NCI-H2029 treated with DMSO at 0.1 percent for 48 hours (cell line): ENCODE measurements around the gene RAET1E.
"Not testable (repeated sequence)": the region's sequence is repeated elsewhere in the genome, so short reads cannot be mapped to it uniquely, and the experiment has no call there.

Source experiments
- DNase-seq: peaks from one replicate; lab custom pipeline; 2025; lab: John Stamatoyannopoulos, UW

The RAET1E gene, protein sequence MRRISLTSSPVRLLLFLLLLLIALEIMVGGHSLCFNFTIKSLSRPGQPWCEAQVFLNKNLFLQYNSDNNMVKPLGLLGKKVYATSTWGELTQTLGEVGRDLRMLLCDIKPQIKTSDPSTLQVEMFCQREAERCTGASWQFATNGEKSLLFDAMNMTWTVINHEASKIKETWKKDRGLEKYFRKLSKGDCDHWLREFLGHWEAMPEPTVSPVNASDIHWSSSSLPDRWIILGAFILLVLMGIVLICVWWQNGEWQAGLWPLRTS

DNA sequence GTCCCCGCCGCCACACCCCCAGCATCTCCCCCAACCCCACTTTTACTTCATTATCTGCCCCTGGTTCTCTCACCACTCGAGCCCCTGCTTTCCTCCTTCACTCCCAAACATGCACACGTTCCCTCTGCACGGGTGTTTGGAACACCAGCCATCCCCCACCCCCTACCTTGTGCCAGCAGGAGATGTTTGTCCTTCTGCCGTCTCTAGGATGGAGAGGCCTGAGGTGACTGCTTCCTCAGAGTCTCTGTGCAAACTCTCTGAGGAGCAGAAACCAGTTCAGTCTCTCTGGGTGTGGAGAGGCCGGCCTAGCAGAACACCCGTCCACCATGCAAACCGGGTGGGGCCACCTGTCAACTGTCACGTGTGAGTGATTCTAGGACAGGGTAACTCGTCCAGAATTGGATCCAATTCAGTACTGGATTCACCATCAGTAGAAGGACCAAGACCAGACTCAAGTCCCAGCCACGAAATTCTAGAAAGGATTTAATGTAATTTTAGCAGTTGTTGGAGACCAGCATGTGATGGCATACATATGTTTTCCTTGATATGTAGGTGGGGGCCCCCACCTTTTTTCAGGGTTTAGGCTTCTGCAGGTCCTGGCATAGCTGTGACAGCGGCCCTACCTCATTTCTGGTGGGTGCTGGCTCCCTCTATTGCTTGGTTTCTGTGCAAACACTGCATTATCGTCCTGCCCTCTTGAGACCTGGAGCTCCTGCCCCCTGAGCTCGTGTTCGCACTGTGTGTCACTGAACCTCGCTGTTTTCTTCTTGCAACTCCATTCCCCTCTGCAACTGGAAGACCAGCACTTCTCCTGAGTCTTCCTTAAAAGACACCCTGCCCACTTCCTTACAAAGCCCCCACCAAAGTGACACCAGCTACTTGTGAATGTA lies at the start of gene RAET1E:
TSS of gene RAET1E (minus strand) at position 259 of the 890 bp plus-strand sequence. CDS start 7,212 bp downstream, outside the sequence.
- no peak for DNase-seq

DNA sequence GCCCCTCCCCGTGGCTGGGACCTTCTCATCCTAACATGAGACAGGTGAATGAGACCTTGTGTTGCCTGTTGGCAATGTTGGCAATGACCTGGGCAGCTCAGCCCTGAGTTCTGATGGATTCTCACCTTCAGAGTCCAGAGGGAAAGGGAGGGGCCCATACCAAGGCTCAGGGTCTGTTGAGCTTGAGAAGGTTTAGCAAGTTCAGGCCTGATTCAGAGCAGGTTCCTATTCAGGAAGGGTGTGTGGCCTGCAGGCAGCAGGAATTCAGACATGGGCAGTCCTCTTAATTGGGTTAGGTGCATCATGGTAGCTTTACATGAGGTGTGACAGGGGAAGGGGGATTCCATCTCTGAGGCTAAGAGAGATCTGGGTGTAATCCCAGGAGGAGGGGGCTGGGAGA lies 49.6 kb upstream of the RAET1E start:
- DNase-seq = not testable (repeated sequence)

- DNase-seq = not testable (repeated sequence)
These were observed 48.7 kb upstream of the RAET1E start for GRCh38 chr6:149946631-149947030.

DNA sequence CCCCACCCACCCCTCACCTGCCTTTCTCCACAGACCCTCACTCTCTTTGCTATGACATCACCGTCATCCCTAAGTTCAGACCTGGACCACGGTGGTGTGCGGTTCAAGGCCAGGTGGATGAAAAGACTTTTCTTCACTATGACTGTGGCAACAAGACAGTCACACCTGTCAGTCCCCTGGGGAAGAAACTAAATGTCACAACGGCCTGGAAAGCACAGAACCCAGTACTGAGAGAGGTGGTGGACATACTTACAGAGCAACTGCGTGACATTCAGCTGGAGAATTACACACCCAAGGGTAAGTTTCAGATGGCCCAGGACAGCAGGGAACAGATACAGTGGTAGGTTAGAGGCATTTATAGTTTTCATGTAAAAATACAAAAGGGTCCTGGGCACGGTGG lies 47.4 kb upstream of the RAET1E start:
- DNase-seq = not testable (repeated sequence)

DNA sequence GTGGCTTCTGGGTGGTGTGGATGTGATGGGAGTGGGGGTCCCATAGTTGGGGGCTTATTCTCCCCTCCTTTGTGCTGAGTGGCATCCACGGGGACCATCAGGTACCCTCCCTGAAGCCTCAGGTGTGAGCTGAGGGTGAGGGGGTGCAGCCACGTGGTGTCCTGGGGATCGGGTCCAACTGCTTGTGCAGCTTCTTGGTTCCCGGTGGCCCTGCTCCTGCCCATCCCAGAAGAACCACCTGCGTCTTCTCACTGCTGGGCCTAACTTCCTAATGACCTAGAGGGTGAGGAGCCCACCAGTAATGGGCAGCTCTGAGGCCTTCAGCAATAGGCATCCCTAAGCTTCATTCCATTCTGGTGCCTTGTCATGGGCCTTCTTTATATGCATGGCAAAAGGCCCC lies 45.4 kb upstream of the RAET1E start:
- DNase-seq = not testable (repeated sequence)

DNA sequence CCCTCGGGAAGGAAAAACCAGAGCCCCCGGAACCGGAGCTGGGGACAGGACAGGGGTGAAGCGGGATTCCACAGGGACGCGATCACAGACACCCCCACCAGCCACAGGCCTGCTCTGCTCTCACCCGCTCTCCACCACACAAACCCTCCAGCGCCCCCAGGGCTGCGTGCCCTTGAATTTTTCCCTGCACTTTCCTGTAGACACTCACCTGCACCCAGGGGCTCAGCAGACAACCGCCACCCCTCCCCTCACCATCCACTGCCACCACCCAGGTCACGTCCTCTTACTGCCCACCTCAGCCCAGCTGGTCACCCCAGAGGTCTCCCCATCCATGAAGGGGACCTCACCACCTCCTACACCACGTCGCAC lies 44.5 kb upstream of the RAET1E start:
- no peak for DNase-seq

- DNase-seq = no peak
These were observed 43.9 kb upstream of the RAET1E start, which contains the start of gene ULBP2 for GRCh38 chr6:149941583-149942460. ULBP2 (plus strand) TSS chr6:149942014; CDS start chr6:149942073, 59 bp downstream.

DNA sequence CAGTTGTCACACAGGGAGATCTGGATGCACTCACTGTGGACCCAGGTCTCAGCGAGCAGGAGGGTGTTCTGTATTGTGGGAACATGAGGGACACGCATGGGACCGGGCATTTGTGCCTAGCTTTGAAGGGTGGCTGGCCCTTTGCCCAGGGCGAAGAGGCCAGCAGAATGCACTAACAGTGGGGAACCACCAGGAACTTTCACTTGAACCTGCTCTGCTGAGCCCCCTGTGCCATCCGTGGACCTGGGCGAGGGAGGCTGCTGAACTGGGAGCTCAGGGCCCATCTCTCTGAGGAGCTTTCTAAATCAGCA lies 42.7 kb upstream of the RAET1E start:
- no peak for DNase-seq

DNA sequence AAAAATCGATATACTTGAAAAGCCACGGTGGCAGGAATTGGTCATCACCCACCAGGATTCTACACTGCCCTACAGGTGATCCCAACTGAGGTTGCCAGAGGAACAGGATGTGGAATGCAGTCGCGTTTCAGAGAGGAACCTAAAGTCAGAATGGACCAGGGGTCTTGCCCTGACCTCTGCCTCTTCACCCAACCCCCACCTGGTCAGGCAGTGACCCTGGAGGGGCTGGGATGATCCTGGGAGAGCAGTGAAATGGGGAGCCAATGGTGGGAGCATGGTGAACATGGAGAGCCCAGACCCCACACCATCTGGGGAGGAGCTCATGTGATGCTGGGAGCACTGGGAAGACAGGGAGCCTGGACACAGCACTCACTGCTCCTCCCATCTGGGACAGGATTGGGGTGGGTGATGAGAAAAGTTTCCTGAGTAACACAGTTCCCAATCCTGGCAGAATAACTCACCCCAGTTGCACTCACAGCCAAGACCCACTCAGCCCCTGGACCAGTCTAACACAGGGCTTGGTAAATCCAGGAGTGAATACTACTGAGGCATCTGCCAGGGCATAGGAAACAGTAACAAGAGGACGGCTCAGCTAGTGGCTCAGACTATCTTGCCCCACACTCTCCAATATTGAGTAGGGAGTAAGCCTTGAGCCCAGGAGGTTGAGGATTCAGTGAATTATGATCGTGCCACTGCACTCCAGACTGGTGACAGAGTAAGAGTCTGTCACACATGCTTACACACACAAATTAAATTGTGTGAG lies 42.2 kb upstream of the RAET1E start:
- no peak for DNase-seq

GRCh38 chr6:149939356-149939648 lies 41.4 kb upstream of the RAET1E start:
- no peak for DNase-seq

GRCh38 chr6:149938571-149939355 lies 40.9 kb upstream of the RAET1E start:
- no peak for DNase-seq

DNA sequence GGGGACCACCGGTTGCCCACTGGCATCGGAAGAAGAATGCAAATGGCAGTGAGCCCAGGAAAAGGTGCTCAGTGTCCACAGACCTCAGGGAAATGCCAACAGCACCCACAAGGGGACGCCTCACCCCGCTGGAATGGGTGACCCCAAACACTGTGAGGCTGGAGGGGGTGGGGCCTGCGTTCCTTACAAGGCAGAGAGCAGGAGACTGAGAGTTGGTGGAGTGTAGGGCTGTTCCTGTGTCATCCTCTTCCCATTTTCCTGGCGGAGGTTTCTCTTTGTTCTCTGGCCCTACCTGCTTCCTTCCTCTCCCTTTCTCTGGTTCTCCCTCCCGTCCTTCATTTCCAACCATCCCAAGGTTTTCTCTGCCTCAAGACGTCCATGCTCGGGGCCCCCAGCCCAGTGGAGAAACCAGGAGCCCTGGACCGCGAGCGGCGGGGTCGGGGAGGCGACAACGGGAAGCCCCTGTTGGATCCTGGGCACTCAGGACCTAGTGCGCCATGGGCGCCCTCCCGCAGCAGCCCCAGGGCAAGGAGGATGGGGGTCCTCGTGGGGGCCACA lies 40.2 kb upstream of the RAET1E start:
- DNase-seq = not testable (repeated sequence)

GRCh38 chr6:149936743-149937142 lies 38.8 kb upstream of the RAET1E start:
- DNase-seq = no peak

- no peak for DNase-seq
These were observed 37.8 kb upstream of the RAET1E start for GRCh38 chr6:149935668-149936067.

- no peak for DNase-seq
These were observed 37.3 kb upstream of the RAET1E start for GRCh38 chr6:149935246-149935645.

DNA sequence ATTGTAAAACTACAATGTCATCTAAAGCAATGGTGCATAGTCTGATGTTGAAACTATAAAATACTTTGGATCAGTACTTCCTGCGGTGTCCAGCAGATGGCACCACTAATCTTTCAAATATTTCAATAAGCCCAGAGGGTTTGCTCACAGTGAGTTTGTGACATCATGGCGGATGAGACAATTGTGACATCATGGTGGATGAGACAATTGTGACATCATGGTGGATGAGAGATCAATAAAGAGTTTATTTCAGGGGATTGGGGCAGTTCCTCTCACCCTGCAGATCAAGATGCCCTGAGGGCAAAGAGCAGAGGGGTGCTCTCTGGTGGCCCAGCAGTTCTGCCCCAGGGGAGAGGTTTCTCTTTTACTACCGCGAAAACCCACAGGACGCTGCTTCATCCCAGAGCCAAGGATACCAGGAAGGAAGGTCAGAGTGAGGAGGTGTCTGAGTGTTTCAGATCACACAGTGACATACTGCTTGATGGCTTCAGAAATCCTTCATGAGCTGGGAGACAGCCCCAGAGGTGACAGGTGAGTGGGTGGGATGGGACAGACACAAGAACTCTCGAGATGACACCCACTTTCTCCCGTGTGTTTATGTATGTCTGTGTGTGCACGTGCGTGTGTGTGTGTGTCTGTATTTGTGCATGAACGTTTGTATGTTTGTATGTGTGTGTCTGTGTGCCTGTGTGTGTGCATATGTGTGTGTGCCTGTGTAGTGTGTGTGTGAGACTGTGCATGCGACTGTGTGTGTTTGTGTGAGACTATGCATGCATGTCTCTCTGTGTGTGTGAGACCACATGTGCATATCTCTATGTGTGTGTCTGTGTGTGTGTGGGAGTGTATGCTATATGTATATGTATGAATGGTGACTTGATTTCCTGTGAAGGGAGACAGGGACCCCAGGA lies 36.6 kb upstream of the RAET1E start:
- no peak for DNase-seq

GRCh38 chr6:149933461-149933860 lies 35.5 kb upstream of the RAET1E start:
- DNase-seq = no peak

- no peak for DNase-seq
These were observed 35.1 kb upstream of the RAET1E start for GRCh38 chr6:149933036-149933435.

DNA sequence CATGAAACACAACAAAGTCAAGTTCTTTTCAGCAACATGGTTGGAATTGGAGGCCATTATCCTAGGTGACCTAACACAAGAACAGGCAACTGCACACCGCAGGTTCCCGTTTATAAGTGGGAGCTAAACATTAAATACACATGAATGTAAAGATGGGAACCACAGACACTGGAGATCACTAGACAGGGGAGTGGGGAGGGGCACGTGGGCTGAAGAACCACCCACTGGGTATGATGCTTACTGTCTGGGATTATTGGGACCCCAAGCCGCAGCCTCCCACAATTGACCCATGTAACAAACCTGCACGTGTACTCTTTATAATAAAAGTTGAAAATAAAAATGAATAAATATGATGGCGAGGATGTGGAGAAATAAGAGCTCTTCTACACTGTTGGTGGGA lies 33.6 kb upstream of the RAET1E start:
- no peak for DNase-seq

GRCh38 chr6:149929422-149929821 lies 31.5 kb upstream of the RAET1E start:
- DNase-seq = no peak
